ENCODE data around the gene LIPC. TPM values are rescaled to one million over a fixed set of nuclear protein-coding genes. Genes with fewer than 3 reads are reported as not detected.

The LIPC gene
- polyA plus RNA-seq, 3 donors = 0.37 TPM; not detected in 2

- H3K27me3 ChIP-seq (ENCODE audit: control insufficient read depth in 2 of 2, insufficient read depth in 2 of 2, low read length in 2 of 2) = no peaks in the 10 kb centered on the region
- H3K36me3 ChIP-seq (replicated peaks in 1 of 2; ENCODE audit: control insufficient read depth in 1 of 2, insufficient read depth in 2 of 2, low read length in 2 of 2) = no peaks in the 10 kb centered on the region
- no peak for TF ChIP-seq CTCF (IDR thresholded peaks at IDR 0.05)
- Mint-ChIP-seq H3K36me3 (peaks cover 0 to 1% of the 10 kb centered on the region in 2 donors), H3K4me3 (no peak overlapping the region), H3K27ac (no peak overlapping the region), H3K4me1 (peaks cover 3% of the 10 kb centered on the region), H3K27me3 (ENCODE audit: low read depth in 3 of 3) (peaks cover 2 to 3% (median 2%) of the 10 kb centered on the region in 3 donors), H3K9me3 (peaks cover 0 to 3% (median 0%) of the 10 kb centered on the region in 7 donors)
- H3K27ac ChIP-seq (ENCODE audit: low read depth in 1 of 2, low read length in 2 of 2) = no peak overlapping the region
- no peaks in the 10 kb centered on the region for H3K4me1 ChIP-seq (ENCODE audit: control insufficient read depth in 1 of 2, insufficient read depth in 2 of 2, low read length in 2 of 2)
- H3K9ac ChIP-seq (ENCODE audit: insufficient read depth, low read length, poor library complexity, severe bottlenecking) = no peak overlapping the region
- H3K79me2 ChIP-seq (ENCODE audit: insufficient read depth, low read length) = no peaks in the 10 kb centered on the region
- H4K20me1 ChIP-seq (ENCODE audit: insufficient read depth, low read length) = no peaks in the 10 kb centered on the region
- intact Hi-C loops (cut with micrococcal nuclease) = no loop called here
- no peak overlapping the region for H3K4me3 ChIP-seq (replicated peaks in 1 of 3; ENCODE audit: low read depth in 2 of 3, low read length in 3 of 3)
- DNase-seq = no peak
- no peak overlapping the region for H3K4me2 ChIP-seq (replicated peaks; ENCODE audit: extremely low read depth, low read length, poor library complexity, severe bottlenecking)
- H3K9me3 ChIP-seq (replicated peaks in 1 of 2; ENCODE audit: control insufficient read depth in 1 of 2, insufficient read depth in 1 of 2, low read length in 2 of 2) = no peaks in the 10 kb centered on the region
- H2AFZ ChIP-seq (ENCODE audit: insufficient read depth, low read depth, low read length, poor library complexity, severe bottlenecking) = no peak overlapping the region
- WGBS (ENCODE audit: insufficient coverage) = 100% methylated on average over 1 of the region's 5 CpGs
These were observed 27.8 kb upstream of the LIPC start for GRCh38 chr15:58404020-58404419.

- Histone ChIP-seq H3K9me3 (replicated peaks in 1 of 2; ENCODE audit: control insufficient read depth in 1 of 2, insufficient read depth in 1 of 2, low read length in 2 of 2) (no peaks in the 10 kb centered on the region), H4K20me1 (ENCODE audit: insufficient read depth, low read length) (no peaks in the 10 kb centered on the region), H3K4me2 (replicated peaks; ENCODE audit: extremely low read depth, low read length, poor library complexity, severe bottlenecking) (no peak overlapping the region), H3K4me3 (replicated peaks in 1 of 3; ENCODE audit: low read depth in 2 of 3, low read length in 3 of 3) (no peak overlapping the region), H3K4me1 (ENCODE audit: control insufficient read depth in 1 of 2, insufficient read depth in 2 of 2, low read length in 2 of 2) (no peaks in the 10 kb centered on the region), H3K27me3 (ENCODE audit: control insufficient read depth in 2 of 2, insufficient read depth in 2 of 2, low read length in 2 of 2) (no peaks in the 10 kb centered on the region), H2AFZ (ENCODE audit: insufficient read depth, low read depth, low read length, poor library complexity, severe bottlenecking) (no peak overlapping the region), H3K79me2 (ENCODE audit: insufficient read depth, low read length) (no peaks in the 10 kb centered on the region), H3K27ac (ENCODE audit: low read depth in 1 of 2, low read length in 2 of 2) (no peak overlapping the region), H3K9ac (ENCODE audit: insufficient read depth, low read length, poor library complexity, severe bottlenecking) (no peak overlapping the region), H3K36me3 (replicated peaks in 1 of 2; ENCODE audit: control insufficient read depth in 1 of 2, insufficient read depth in 2 of 2, low read length in 2 of 2) (no peaks in the 10 kb centered on the region)
- DNase-seq = no peak
- Mint-ChIP-seq H3K9me3 (peaks cover 0 to 3% (median 0%) of the 10 kb centered on the region in 7 donors), H3K4me3 (no peak overlapping the region), H3K27me3 (ENCODE audit: low read depth in 3 of 3) (peaks cover 2 to 3% (median 2%) of the 10 kb centered on the region in 3 donors), H3K27ac (no peak overlapping the region), H3K4me1 (peaks cover 2% of the 10 kb centered on the region), H3K36me3 (no peaks in the 10 kb centered on the region)
- intact Hi-C loops (cut with micrococcal nuclease) = no loop called here
- no peak for TF ChIP-seq CTCF (IDR thresholded peaks at IDR 0.05)
- WGBS (ENCODE audit: insufficient coverage) = no CpG with 5 or more reads among the region's 2 CpGs
These were observed 27.1 kb upstream of the LIPC start for GRCh38 chr15:58404722-58405121.

Measured in CD14-positive monocyte (primary cell).